ENCODE data around the gene CGRRF1.

CGRRF1 gene

DNA sequence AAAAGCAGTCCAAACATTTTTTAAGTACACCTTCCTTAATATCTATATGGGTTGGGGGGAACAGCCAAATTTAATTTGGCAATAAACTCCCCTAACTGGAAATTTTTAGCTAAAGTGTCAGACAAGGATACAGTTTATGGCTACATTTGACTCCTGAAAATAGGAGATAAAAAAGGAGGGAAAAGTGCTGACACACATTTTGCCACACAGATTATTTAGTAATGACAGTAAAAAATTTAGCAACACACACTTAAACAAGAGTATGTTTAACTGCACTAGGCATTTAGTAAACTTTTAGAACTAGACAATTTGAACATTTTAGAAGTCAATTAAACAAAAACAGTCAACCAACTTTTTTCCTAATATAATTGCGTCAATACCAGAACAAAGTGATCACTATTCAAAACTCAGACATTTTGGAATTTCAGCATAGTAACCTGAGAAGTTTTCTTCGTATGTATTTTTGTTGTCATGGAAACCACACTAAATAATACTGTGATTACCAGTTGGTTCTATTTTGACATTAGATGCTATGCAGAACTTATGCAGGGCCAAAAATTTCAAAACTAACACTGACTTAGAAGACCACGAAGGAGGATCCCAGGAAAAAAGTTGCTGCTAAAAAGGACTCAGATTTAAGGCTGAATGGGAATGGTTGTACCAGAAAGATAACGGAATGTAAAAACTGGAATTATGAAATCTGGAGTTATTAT, 34.4 kb upstream of the CGRRF1 start:
- no peak overlapping the region for H3K27ac ChIP-seq (ENCODE audit: extremely low read depth, low read depth, low read length)
- ChIA-PET POLR2A (no interaction called here), CTCF (interaction anchor here (1.8 kb wide), 1 partner anchor 13 kb away, joined by 4 read pairs; the partner anchor contains the start of gene GMFB)
- H3K36me3 ChIP-seq (ENCODE audit: control insufficient read depth in 2 of 2, insufficient read depth in 1 of 2, low read length in 2 of 2) = peaks cover 25 to 33% of the 10 kb centered on the region in 2 experiments; a peak in 2 of 3 replicates
- peaks cover 18% of the 10 kb centered on the region for H3K4me1 ChIP-seq (ENCODE audit: control insufficient read depth, insufficient read depth, low read length)
- H3K9me3 ChIP-seq (ENCODE audit: control insufficient read depth, insufficient read depth, low read depth, low read length) = no peaks in the 10 kb centered on the region
- H3K4me3 ChIP-seq (ENCODE audit: low read depth, low read length) = no peak overlapping the region
- TF ChIP-seq ZNF560 (tag by site-specific recombination; IDR thresholded peaks at IDR 0.05; ENCODE audit: borderline replicate concordance) (no peak), TRIM28 (IDR thresholded peaks at IDR 0.05; ENCODE audit: borderline replicate concordance, low read length) (no peak), ZNF211 (tag by site-specific recombination; IDR thresholded peaks at IDR 0.05; ENCODE audit: low read depth) (no peak), ZNF658 (tag by site-specific recombination; IDR thresholded peaks at IDR 0.05) (no peak), ZSCAN16 (tag by site-specific recombination; IDR thresholded peaks at IDR 0.05) (no peak), ZNF391 (tag by site-specific recombination; IDR thresholded peaks at IDR 0.05; ENCODE audit: borderline replicate concordance, low read depth) (no peak), ZNF473 (tag by site-specific recombination; IDR thresholded peaks at IDR 0.05) (no peak), WT1 (tag by site-specific recombination; IDR thresholded peaks at IDR 0.05) (no peak), ZNF292 (tag by site-specific recombination; IDR thresholded peaks at IDR 0.05; ENCODE audit: borderline replicate concordance, low read depth) (no peak), HIC1 (tag by site-specific recombination; IDR thresholded peaks at IDR 0.05) (no peak), ZNF184 (tag by site-specific recombination; IDR thresholded peaks at IDR 0.05) (no peak), ZNF140 (tag by site-specific recombination; IDR thresholded peaks at IDR 0.05) (no peak), SALL2 (tag by site-specific recombination; IDR thresholded peaks at IDR 0.05; ENCODE audit: borderline replicate concordance) (no peak), ZSCAN23 (tag by site-specific recombination; IDR thresholded peaks at IDR 0.05) (no peak)
- TF ChIP-seq, protein P1, sequence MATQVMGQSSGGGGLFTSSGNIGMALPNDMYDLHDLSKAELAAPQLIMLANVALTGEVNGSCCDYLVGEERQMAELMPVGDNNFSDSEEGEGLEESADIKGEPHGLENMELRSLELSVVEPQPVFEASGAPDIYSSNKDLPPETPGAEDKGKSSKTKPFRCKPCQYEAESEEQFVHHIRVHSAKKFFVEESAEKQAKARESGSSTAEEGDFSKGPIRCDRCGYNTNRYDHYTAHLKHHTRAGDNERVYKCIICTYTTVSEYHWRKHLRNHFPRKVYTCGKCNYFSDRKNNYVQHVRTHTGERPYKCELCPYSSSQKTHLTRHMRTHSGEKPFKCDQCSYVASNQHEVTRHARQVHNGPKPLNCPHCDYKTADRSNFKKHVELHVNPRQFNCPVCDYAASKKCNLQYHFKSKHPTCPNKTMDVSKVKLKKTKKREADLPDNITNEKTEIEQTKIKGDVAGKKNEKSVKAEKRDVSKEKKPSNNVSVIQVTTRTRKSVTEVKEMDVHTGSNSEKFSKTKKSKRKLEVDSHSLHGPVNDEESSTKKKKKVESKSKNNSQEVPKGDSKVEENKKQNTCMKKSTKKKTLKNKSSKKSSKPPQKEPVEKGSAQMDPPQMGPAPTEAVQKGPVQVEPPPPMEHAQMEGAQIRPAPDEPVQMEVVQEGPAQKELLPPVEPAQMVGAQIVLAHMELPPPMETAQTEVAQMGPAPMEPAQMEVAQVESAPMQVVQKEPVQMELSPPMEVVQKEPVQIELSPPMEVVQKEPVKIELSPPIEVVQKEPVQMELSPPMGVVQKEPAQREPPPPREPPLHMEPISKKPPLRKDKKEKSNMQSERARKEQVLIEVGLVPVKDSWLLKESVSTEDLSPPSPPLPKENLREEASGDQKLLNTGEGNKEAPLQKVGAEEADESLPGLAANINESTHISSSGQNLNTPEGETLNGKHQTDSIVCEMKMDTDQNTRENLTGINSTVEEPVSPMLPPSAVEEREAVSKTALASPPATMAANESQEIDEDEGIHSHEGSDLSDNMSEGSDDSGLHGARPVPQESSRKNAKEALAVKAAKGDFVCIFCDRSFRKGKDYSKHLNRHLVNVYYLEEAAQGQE (tag by site-specific recombination; IDR thresholded peaks at IDR 0.05) = no peak
- TF ChIP-seq, protein P2, sequence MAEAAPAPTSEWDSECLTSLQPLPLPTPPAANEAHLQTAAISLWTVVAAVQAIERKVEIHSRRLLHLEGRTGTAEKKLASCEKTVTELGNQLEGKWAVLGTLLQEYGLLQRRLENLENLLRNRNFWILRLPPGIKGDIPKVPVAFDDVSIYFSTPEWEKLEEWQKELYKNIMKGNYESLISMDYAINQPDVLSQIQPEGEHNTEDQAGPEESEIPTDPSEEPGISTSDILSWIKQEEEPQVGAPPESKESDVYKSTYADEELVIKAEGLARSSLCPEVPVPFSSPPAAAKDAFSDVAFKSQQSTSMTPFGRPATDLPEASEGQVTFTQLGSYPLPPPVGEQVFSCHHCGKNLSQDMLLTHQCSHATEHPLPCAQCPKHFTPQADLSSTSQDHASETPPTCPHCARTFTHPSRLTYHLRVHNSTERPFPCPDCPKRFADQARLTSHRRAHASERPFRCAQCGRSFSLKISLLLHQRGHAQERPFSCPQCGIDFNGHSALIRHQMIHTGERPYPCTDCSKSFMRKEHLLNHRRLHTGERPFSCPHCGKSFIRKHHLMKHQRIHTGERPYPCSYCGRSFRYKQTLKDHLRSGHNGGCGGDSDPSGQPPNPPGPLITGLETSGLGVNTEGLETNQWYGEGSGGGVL (tag by site-specific recombination; IDR thresholded peaks at IDR 0.05) = no peak

GRCh38 chr14:54475911-54476310, 33.8 kb upstream of the CGRRF1 start:
- peaks cover 18% of the 10 kb centered on the region for H3K4me1 ChIP-seq (ENCODE audit: control insufficient read depth, insufficient read depth, low read length)
- no peak overlapping the region for H3K4me3 ChIP-seq (ENCODE audit: low read depth, low read length)
- ChIA-PET POLR2A (no interaction called here), CTCF (no interaction called here)
- H3K36me3 ChIP-seq (ENCODE audit: control insufficient read depth in 2 of 2, insufficient read depth in 1 of 2, low read length in 2 of 2) = peaks cover 27 to 38% of the 10 kb centered on the region in 2 experiments; a peak in 2 of 3 replicates
- H3K27ac ChIP-seq (ENCODE audit: extremely low read depth, low read depth, low read length) = no peak overlapping the region
- H3K9me3 ChIP-seq (ENCODE audit: control insufficient read depth, insufficient read depth, low read depth, low read length) = no peaks in the 10 kb centered on the region
- no peak for TF ChIP-seq ZNF664 (tag by site-specific recombination; IDR thresholded peaks at IDR 0.05)
- TF ChIP-seq HOXD13 (CRISPR knock-in tag; IDR thresholded peaks at IDR 0.05; ENCODE audit: borderline replicate concordance) = no peak
- TF ChIP-seq ZNF140 (tag by site-specific recombination; IDR thresholded peaks at IDR 0.05) = no peak
- TF ChIP-seq ZNF488 (tag by site-specific recombination; IDR thresholded peaks at IDR 0.05) = no peak
- no peak for TF ChIP-seq ZNF473 (tag by site-specific recombination; IDR thresholded peaks at IDR 0.05)
- no peak for TF ChIP-seq ZNF280D (tag by site-specific recombination; IDR thresholded peaks at IDR 0.05)
- no peak for TF ChIP-seq ZNF449 (tag by site-specific recombination; IDR thresholded peaks at IDR 0.05)
